Activated naive CD4-positive, alpha-beta T cell treated with anti-CD3 and anti-CD28 coated beads for 36 hours (primary cell): ENCODE measurements around the gene COL4A1. TPM values are rescaled to one million over a fixed set of nuclear protein-coding genes. Genes with fewer than 3 reads are reported as not detected.

Experiments
- CTCF ChIA-PET: fragments of 350-600 bp; sonication (Branson Sonifier 250); formaldehyde crosslinking; loops from one replicate; lab custom pipeline; 2021; ENCODE audit warnings: antibody characterized with exemption; lab: Charles Lee
- DNase-seq: peaks from one replicate; pipeline ENCODE4 v3.0.0-alpha.2; 2020
- H3K27ac Mint-ChIP-seq: one replicate; pipeline ENCODE4 v1.8.0; 2021; ENCODE audit warnings: mild to moderate bottlenecking, mixed read lengths
- H3K27me3 Mint-ChIP-seq: one replicate; pipeline ENCODE4 v1.8.0; 2021; ENCODE audit warnings: low read depth, mixed read lengths
- H3K36me3 Mint-ChIP-seq: one replicate; pipeline ENCODE4 v1.8.0; 2021; ENCODE audit warnings: low read depth, mixed read lengths
- H3K4me1 Mint-ChIP-seq: one replicate; pipeline ENCODE4 v1.8.0; 2021; ENCODE audit warnings: low read depth, mixed read lengths
- H3K4me3 Mint-ChIP-seq: one replicate; pipeline ENCODE4 v1.8.0; 2021; ENCODE audit warnings: mild to moderate bottlenecking, moderate library complexity, mixed read lengths
- H3K9me3 Mint-ChIP-seq: one replicate; pipeline ENCODE4 v1.8.0; 2021; ENCODE audit warnings: mixed read lengths
- intact Hi-C: fragments of 100-400 bp; cut with micrococcal nuclease; formaldehyde crosslinking; loops from one replicate; pipeline ENCODE4 v1.15.1; 2023
- total RNA-seq, 2 experiments: library from RNA; stranded (reverse); gene quantifications; one replicate each; pipeline ENCODE4 v1.2.3, GENCODE V29; 2021

The COL4A1 gene
- total RNA-seq, 2 experiments from 2014 or later = 0.07 TPM; not detected in 1

DNA sequence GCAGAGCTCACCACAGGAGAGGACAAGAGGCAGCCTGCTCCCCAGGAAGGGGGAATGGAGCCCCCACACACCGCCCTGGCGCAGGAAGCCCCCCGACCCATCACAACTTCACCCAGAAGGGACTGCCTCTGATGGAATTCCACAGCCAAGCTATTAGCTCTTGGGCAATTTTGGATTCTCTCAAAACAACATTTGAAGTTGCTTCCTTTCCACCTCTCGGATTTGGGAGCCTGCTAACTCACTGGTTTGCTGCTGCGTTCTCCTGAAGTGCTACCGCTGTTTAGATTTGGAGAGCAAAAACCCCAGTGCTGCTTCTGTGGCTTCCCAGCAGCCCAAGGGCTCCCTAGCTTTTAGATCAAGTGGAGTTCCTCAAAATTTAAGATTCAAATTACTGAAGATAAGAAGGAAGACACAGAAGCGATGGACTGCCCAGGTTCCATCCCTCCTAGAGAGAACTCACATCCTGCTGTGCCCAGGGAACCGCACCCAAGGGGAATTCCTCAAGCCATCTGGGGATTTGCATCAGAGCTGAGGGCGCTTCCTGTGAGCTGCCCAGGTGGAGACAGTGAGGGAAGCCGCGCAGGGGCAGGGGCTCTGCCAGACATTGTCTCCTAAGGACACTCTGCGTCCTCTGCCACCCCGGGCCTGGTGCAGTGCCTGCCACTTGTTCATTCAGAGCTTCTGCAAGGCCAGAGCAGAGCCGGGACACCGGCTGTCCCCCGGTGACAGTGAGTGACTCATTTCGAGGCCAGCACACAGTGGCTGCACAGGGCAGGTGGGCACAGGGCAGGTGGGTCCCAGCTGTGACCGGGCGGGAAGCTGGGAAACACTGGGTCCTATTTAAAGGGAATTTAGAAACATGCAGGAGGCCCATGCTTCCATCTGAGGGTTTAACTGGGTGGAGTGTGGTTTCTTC lies 45.5 kb downstream of the COL4A1 start:
- H3K4me1 Mint-ChIP-seq = no peaks in the 10 kb centered on the region
- CTCF ChIA-PET = interaction anchor here (1.2 to 1.7 kb wide), 2 partner anchors 15 to 150 kb away, joined by 3 to 4 read pairs; no protein-coding TSS in a partner anchor
- DNase-seq = no peak
- H3K27me3 Mint-ChIP-seq = peaks cover 34% of the 10 kb centered on the region
- no peak overlapping the region for H3K4me3 Mint-ChIP-seq
- H3K36me3 Mint-ChIP-seq = no peaks in the 10 kb centered on the region
- H3K9me3 Mint-ChIP-seq = no peaks in the 10 kb centered on the region
- H3K27ac Mint-ChIP-seq = no peak overlapping the region
- intact Hi-C loops = no loop called here

DNA sequence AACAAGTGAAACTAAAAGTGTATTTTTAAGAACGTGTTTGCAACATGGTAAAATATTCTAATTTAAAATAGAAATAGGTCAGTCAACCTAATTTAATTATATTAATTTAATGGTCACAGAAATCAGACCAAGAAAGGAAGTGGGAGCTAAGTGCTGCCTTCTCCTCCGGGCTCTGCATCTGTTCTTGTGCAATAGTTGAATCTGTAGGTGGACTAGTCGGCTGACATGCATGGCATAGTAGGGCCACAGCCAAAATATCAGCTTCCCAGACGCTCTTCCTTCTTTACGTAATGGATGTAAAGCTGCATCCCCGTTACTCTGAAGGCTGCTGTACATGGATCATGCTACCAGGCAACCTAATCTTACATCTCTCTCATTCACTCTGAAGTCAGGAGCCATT lies 47.3 kb downstream of the COL4A1 start:
- DNase-seq = no peak
- H3K27ac Mint-ChIP-seq = no peak overlapping the region
- intact Hi-C loops = no loop called here
- no peaks in the 10 kb centered on the region for H3K36me3 Mint-ChIP-seq
- H3K4me3 Mint-ChIP-seq = no peak overlapping the region
- peaks cover 3% of the 10 kb centered on the region for H3K9me3 Mint-ChIP-seq
- H3K4me1 Mint-ChIP-seq = no peaks in the 10 kb centered on the region
- CTCF ChIA-PET = interaction anchor here (0.6 kb wide), 1 partner anchor 322 kb away, joined by 3 read pairs; no protein-coding TSS in a partner anchor
- H3K27me3 Mint-ChIP-seq = peaks cover 30% of the 10 kb centered on the region

DNA sequence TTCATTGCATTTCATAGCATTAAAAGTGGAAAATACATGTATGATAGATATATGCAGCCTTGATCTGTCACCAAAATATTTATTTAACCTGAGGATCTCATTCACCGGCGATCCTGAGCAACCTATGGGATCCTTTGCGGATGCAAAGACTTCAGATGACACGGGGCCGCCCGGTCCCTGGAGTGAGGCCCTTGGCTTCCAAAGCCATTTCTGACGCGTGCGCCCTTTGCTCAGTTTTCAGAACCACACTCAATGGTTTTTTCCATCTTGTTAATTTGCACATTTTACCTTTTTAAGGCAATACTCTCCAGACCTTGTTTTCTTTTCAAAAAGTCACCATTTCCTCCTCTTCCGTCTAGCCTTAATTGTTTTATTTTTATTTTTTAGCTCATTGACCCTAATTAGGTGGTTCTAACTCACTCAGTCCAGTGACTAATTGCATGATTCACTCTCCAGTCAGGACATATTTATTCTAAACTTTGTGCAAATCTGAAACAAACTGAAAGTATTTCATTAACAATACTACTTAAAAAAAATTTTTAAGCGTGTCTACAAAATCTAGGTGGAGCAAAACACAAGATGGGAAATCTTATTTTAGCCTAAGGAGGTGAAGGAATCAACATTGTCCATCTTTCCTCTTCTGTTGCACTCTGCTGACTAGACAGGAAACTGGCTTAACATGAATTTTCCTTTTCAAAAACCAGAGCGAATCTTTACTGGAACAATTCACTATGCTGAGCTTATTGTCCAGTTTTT lies 47.9 kb downstream of the COL4A1 start:
- DNase-seq = no peak
- CTCF ChIA-PET = interaction anchor here (0.6 kb wide), 1 partner anchor 322 kb away, joined by 3 read pairs; no protein-coding TSS in a partner anchor
- Mint-ChIP-seq H3K9me3 (peaks cover 3% of the 10 kb centered on the region), H3K27me3 (peaks cover 29% of the 10 kb centered on the region), H3K27ac (no peak overlapping the region), H3K36me3 (no peaks in the 10 kb centered on the region), H3K4me1 (no peaks in the 10 kb centered on the region), H3K4me3 (no peak overlapping the region)
- intact Hi-C loops = no loop called here

DNA sequence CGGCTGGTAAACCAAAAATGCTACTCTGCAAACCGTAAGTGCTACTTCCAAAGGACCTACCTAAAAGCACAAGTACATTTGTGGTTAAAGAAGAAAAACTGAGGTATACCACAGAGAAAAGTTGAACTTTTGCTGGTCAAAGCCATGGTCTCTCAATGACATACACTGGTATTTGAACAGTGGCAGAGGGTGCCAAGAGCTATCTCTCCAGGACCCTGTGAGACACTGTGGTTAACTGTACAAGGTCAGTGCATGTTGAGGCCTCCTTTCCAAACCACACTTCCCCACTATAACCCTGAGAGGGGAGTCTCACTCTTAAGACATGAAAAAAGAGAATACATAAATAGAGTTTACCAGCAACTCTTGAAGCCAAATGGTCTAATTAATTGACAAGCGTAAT lies 49.5 kb downstream of the COL4A1 start:
- Mint-ChIP-seq H3K9me3 (peaks cover 3% of the 10 kb centered on the region), H3K4me1 (no peaks in the 10 kb centered on the region), H3K27ac (no peak overlapping the region)

DNA sequence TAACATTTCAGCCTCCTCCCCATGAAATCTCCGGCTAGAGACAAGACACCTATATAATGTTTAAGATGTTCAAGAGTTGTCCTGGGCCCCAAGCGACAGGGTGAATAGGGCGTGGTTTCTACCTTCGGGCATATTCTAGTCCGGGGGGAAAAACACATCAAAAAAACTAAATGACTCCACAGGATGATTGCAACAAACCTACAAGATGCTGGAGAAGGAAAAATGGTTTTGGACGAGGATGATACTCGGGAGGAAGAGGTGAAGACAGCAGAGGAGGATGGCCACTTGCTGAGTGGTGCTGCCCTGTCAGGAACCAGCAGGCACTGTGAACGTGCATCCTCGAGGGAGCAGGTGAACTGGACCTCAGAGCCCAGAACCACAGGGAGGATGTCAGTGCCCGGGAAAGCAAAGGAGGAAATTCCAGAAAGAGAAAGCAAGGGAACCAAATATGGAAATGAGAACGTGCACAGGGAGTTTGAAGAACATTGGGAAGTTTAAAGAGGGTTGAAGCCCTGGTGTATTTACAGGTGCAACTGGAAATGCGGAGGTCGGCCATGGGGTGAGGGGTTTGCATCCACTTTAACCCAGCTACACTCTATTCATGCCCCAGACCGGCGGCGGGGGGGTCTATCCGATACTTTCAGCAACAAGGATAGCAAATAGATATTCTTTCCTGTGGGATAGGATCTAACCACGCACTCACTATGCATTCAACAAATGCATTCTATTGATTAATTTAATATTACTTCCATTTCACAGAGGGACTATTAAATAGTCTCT lies 50.6 kb downstream of the COL4A1 start:
- Mint-ChIP-seq H3K36me3 (no peaks in the 10 kb centered on the region), H3K4me3 (no peak overlapping the region), H3K9me3 (peaks cover 3% of the 10 kb centered on the region), H3K27ac (no peak overlapping the region), H3K27me3 (peaks cover 13% of the 10 kb centered on the region), H3K4me1 (no peaks in the 10 kb centered on the region)
- DNase-seq = no peak
- CTCF ChIA-PET = no interaction called here
- intact Hi-C loops = no loop called here

More for the DNA sequence above, 49.5 kb downstream of the COL4A1 start:
- DNase-seq = no peak
- intact Hi-C loops = no loop called here
- Mint-ChIP-seq H3K4me3 (no peak overlapping the region), H3K27me3 (peaks cover 19% of the 10 kb centered on the region), H3K36me3 (no peaks in the 10 kb centered on the region)
- CTCF ChIA-PET = no interaction called here

DNA sequence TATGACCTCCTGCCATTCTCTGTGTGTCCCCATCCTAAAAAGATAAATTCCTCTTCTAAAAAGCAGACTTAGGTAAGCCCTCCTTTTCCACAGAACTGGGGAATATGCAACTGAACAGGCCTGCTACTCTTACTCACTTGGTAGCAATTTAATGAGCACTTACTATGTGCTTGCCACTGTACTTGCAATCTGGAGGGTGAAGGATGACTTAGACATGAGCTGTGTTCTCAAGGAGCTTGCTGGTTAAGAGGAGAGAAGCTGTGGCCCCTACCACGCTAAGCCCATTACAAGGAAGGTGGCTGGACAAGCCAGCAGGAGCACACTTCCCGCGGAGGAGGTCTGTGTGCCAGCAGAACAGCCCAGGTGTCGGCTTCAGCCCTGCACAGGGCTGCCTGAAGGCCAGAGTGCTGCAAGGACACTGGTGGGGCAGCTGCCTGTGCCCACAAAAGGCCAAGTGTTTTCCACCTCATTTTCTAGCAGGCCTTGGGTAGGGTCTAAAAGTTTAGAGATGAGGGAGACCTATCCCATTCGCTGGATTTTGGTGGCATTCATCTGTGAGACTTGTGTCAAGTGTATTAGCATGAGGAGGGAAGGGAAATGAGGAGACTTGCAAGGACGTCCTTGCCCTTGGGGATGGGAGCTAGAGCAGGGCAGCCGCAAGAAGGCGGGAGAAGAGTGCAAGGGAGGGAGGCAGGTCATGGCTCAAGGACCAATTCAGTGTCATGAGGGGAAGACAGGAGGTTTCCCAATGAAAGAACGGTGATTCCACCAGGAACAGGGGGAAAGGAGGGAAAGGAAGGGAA lies 52.0 kb downstream of the COL4A1 start:
- CTCF ChIA-PET = interaction anchor here (1.0 kb wide), 1 partner anchor 15 kb away, joined by 3 read pairs; no protein-coding TSS in a partner anchor
- no peak overlapping the region for H3K4me3 Mint-ChIP-seq
- H3K9me3 Mint-ChIP-seq = peaks cover 3% of the 10 kb centered on the region
- intact Hi-C loops = no loop called here
- H3K4me1 Mint-ChIP-seq = no peaks in the 10 kb centered on the region
- H3K27ac Mint-ChIP-seq = no peak overlapping the region
- no peaks in the 10 kb centered on the region for H3K36me3 Mint-ChIP-seq
- DNase-seq = no peak
- peaks cover 14% of the 10 kb centered on the region for H3K27me3 Mint-ChIP-seq

DNA sequence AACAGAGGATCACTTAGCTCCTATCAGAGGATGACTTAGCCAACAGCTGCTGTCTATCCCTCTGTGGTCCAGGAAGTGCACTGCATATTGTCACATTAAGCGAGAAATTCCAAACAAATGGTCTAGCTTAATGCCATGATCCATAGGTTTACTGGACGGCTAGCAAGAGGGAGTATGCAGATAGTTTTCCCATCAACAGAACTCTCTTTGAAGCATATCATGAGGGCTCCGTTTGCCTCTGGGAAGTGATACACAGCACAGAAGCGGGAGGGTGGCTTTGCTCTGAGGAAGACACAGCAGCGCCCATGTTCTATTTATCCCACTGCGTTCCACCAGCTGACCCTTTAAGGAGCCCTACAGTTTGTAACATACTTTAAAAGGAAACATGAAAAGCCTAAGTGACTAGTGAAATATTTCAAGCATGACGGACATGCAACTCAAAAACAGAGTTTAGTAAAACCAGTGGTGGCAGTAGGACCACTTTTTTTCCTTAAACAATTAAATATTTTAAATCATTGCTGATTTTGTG lies 52.7 kb downstream of the COL4A1 start:
- no peak overlapping the region for H3K4me3 Mint-ChIP-seq

DNA sequence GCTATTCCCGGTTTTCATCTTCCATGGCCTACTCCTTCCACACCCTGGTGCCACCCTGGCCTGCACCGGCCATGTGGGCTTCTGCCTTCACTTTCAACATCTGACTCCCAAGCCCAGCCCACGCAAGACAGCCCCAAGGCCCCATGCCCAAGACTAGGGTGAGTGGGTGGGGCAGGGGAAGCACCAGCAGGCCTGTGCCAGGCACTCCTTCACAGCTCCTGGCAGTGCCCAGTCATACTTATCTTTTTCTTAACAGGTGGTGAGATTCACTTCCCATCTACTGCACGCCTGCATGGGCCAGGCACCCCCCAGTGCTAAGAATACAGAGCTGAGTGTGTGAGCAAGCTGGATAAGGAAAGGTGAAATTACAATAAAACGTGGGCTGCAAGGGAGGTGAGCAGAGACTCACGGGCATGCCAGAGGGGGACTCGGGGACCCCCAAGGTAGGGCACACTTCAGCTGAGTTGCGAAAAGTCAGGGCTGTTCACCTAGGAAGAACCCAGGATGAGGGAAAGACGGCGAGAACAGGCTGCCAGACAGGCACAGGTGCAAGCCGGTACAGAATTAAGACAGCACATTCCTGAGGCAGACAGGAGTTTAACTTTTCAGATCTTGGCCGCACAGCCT lies 55.7 kb downstream of the COL4A1 start:
- no peaks in the 10 kb centered on the region for H3K36me3 Mint-ChIP-seq
- CTCF ChIA-PET = no interaction called here
- intact Hi-C loops = no loop called here
- no peak overlapping the region for H3K4me3 Mint-ChIP-seq
- peaks cover 14% of the 10 kb centered on the region for H3K27me3 Mint-ChIP-seq
- DNase-seq = peak; percentile 15
- peaks cover 3% of the 10 kb centered on the region for H3K9me3 Mint-ChIP-seq
- no peaks in the 10 kb centered on the region for H3K4me1 Mint-ChIP-seq
- no peak overlapping the region for H3K27ac Mint-ChIP-seq

More for the DNA sequence above, 52.7 kb downstream of the COL4A1 start:
- Mint-ChIP-seq H3K36me3 (no peaks in the 10 kb centered on the region), H3K9me3 (peaks cover 3% of the 10 kb centered on the region), H3K27ac (no peak overlapping the region), H3K27me3 (peaks cover 11% of the 10 kb centered on the region), H3K4me1 (no peaks in the 10 kb centered on the region)
- CTCF ChIA-PET = interaction anchor here (0.9 to 1.0 kb wide), 2 partner anchors 15 to 156 kb away, joined by 3 read pairs; no protein-coding TSS in a partner anchor
- intact Hi-C loops = no loop called here
- DNase-seq = no peak

DNA sequence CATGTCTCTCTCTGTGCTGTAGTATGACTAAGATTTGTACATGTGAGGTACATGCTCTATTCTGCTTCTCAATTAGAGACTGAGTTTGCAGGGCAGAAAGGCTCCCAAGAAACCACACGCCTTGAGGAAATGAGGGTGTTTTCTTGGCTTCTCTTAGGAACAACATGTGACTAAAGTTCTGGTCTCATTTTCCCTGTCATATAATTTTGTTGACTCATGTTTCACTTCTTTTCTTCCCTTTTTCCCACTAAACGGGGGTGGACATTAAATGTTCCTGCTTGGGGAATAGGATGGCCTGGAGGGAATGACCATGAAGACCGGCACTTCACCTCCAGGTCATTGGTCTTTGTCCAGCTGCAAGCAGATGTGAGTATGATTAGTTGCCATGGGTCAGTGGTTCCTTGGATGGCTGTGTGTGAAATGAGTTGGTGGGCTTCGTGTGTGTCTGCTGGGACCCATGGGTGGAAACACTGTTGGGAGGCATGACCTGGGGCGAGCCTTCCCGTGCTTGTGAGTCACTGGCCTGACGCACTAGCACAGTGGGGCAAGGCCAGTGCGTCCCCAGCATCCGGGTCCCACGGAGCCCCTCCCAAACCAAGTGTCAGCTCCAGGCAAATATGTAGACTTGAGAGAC lies 56.6 kb downstream of the COL4A1 start:
- Mint-ChIP-seq H3K4me1 (no peaks in the 10 kb centered on the region), H3K36me3 (no peaks in the 10 kb centered on the region), H3K27ac (no peak overlapping the region), H3K9me3 (peaks cover 3% of the 10 kb centered on the region), H3K4me3 (no peak overlapping the region), H3K27me3 (peaks cover 14% of the 10 kb centered on the region)
- CTCF ChIA-PET = no interaction called here
- intact Hi-C loops = no loop called here
- no peak for DNase-seq

DNA sequence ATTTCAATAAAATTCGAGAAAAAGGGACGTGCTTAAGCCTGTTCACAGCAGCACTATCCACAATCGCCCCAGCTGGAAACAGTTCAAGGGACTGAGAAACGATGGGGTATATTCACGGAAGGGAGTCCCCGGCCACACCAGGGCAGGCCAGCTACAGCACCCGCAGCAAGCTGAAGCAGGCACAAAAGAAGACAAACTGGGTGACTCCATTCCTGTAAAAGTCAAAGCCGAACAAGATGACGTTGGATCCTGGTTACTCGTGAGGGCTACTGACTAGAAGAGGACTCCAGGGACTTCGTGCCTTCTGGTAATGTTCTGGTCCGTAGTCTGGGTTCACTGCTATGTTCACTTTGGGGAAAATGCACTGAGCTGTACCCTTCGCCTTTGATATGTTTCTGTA lies 57.6 kb downstream of the COL4A1 start:
- no peaks in the 10 kb centered on the region for H3K9me3 Mint-ChIP-seq
- no peak overlapping the region for H3K27ac Mint-ChIP-seq
- CTCF ChIA-PET = no interaction called here
- no peaks in the 10 kb centered on the region for H3K36me3 Mint-ChIP-seq
- peaks cover 17% of the 10 kb centered on the region for H3K27me3 Mint-ChIP-seq
- no peak for DNase-seq
- no peaks in the 10 kb centered on the region for H3K4me1 Mint-ChIP-seq
- intact Hi-C loops = no loop called here
- H3K4me3 Mint-ChIP-seq = no peak overlapping the region
